HG03159 (cell line): ENCODE results near the gene IGSF21.

Source experiments
- ATAC-seq: cut with Tn5 transposase; IDR thresholded peaks from one replicate; pipeline ENCODE4 v1.9.1; 2021; ENCODE audit warnings: mild to moderate bottlenecking, moderate library complexity; ENCODE audit not compliant: unreplicated experiment

The IGSF21 gene

GRCh38 chr1:18387307-18387706 lies 279.7 kb downstream of the IGSF21 start:
- ATAC-seq, result no peak

GRCh38 chr1:18390953-18391352 lies 283.4 kb downstream of the IGSF21 start:
- ATAC-seq, result no peak

- no peak for ATAC-seq
Observed at GRCh38 chr1:18394563-18395156, 287.1 kb downstream of the IGSF21 start.

GRCh38 chr1:18396247-18396980 lies 288.8 kb downstream of the IGSF21 start:
- ATAC-seq, result no peak

- ATAC-seq, result no peak
Observed at GRCh38 chr1:18397641-18398040, 290.0 kb downstream of the IGSF21 start.

GRCh38 chr1:18398791-18399530 lies 291.4 kb downstream of the IGSF21 start:
- ATAC-seq, result no peak

- ATAC-seq, result no peak
Observed at GRCh38 chr1:18400347-18401102, 292.9 kb downstream of the IGSF21 start.

GRCh38 chr1:18401921-18402320 lies 294.3 kb downstream of the IGSF21 start:
- no peak for ATAC-seq

- no peak for ATAC-seq
Observed at GRCh38 chr1:18404460-18404859, 296.9 kb downstream of the IGSF21 start.

GRCh38 chr1:18407166-18408045 lies 299.8 kb downstream of the IGSF21 start:
- no peak for ATAC-seq

GRCh38 chr1:18408656-18409370 lies 301.2 kb downstream of the IGSF21 start:
- ATAC-seq, result no peak

GRCh38 chr1:18409609-18410237 lies 302.1 kb downstream of the IGSF21 start:
- ATAC-seq, result no peak

- ATAC-seq, result no peak
Observed at GRCh38 chr1:18410407-18410806, 302.8 kb downstream of the IGSF21 start.

GRCh38 chr1:18411321-18411720 lies 303.7 kb downstream of the IGSF21 start:
- ATAC-seq, result no peak

GRCh38 chr1:18411820-18412641 lies 304.4 kb downstream of the IGSF21 start:
- ATAC-seq, result no peak

GRCh38 chr1:18412882-18413353 lies 305.3 kb downstream of the IGSF21 start:
- ATAC-seq, result no peak

- no peak for ATAC-seq
Observed at GRCh38 chr1:18413541-18414305, 306.1 kb downstream of the IGSF21 start.
